ENCODE results near the gene PCYT1A. TPM values are rescaled to one million over a fixed set of nuclear protein-coding genes. Genes with fewer than 3 reads are reported as not detected.

PCYT1A gene
- total and polyA plus RNA-seq, 2 of the 13 experiments (the other 11 are each of a cell fraction or from before 2014, with no cell fraction given) = 26.4 to 45.3 TPM

DNA sequence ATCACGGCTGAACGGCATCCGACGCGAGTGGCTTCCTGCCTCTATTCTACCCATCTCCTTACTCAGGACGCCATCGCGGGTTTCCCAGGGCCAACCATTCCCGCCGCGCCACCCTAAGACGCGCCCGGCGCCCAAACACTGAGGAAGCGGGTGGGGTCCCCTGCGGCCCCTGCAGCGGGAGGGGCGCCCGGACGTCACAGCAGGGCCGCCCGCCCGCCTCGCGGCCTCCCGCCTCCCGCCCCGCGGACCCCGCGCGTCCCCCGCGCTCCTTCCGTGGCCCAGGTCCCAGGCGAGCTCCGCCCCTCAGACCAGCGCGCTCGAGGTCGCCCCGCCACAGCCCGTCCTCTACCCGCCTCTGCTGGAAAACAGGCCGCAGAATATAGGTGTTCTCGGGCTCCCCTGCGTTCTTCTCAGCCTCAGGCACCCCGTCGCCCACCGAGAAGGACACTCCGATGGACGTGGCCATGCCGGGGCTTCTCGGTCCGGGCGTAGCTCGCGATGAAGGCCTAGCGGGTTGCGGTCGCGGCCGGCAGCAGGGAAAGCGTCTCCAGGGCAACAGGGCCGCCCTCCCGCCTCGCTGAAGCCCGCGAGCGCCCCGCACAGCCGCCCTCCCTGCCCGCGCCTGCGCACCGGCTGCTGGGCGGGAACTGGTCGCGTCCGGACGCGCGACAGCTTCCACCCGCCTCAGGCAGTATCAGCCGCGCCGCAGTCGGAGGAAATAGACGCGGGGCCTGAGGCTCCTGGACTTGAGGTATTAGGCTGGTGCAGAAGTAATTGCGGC is 30.4 kb upstream of the PCYT1A start, which contains the start of gene DYNLT2B (continued):
- no peak for TF ChIP-seq MED8 (CRISPR knock-in tag; IDR thresholded peaks at IDR 0.05; ENCODE audit: insufficient replicate concordance)
- TF ChIP-seq KDM4B (CRISPR knock-in tag; IDR thresholded peaks at IDR 0.05) = no peak; the same call in 1 of the 2 replicates
- peak; percentile 75; the same call in 1 of the 2 replicates for TF ChIP-seq ZNF547 (CRISPR knock-in tag; IDR thresholded peaks at IDR 0.05)
- TF ChIP-seq GFI1 (CRISPR knock-in tag; IDR thresholded peaks at IDR 0.05; ENCODE audit: borderline replicate concordance) = peak; percentile 56; the same call in 1 of the 2 replicates
- TF ChIP-seq, protein P1, sequence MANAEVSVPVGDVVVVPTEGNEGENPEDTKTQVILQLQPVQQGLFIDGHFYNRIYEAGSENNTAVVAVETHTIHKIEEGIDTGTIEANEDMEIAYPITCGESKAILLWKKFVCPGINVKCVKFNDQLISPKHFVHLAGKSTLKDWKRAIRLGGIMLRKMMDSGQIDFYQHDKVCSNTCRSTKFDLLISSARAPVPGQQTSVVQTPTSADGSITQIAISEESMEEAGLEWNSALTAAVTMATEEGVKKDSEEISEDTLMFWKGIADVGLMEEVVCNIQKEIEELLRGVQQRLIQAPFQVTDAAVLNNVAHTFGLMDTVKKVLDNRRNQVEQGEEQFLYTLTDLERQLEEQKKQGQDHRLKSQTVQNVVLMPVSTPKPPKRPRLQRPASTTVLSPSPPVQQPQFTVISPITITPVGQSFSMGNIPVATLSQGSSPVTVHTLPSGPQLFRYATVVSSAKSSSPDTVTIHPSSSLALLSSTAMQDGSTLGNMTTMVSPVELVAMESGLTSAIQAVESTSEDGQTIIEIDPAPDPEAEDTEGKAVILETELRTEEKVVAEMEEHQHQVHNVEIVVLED (CRISPR knock-in tag; IDR thresholded peaks at IDR 0.05; ENCODE audit: borderline replicate concordance) = peak; percentile 67; the same call in 1 of the 2 replicates
- TF ChIP-seq, protein P2, sequence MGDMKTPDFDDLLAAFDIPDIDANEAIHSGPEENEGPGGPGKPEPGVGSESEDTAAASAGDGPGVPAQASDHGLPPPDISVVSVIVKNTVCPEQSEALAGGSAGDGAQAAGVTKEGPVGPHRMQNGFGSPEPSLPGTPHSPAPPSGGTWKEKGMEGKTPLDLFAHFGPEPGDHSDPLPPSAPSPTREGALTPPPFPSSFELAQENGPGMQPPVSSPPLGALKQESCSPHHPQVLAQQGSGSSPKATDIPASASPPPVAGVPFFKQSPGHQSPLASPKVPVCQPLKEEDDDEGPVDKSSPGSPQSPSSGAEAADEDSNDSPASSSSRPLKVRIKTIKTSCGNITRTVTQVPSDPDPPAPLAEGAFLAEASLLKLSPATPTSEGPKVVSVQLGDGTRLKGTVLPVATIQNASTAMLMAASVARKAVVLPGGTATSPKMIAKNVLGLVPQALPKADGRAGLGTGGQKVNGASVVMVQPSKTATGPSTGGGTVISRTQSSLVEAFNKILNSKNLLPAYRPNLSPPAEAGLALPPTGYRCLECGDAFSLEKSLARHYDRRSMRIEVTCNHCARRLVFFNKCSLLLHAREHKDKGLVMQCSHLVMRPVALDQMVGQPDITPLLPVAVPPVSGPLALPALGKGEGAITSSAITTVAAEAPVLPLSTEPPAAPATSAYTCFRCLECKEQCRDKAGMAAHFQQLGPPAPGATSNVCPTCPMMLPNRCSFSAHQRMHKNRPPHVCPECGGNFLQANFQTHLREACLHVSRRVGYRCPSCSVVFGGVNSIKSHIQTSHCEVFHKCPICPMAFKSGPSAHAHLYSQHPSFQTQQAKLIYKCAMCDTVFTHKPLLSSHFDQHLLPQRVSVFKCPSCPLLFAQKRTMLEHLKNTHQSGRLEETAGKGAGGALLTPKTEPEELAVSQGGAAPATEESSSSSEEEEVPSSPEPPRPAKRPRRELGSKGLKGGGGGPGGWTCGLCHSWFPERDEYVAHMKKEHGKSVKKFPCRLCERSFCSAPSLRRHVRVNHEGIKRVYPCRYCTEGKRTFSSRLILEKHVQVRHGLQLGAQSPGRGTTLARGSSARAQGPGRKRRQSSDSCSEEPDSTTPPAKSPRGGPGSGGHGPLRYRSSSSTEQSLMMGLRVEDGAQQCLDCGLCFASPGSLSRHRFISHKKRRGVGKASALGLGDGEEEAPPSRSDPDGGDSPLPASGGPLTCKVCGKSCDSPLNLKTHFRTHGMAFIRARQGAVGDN (CRISPR knock-in tag; IDR thresholded peaks at IDR 0.05) = peak; percentile 92
- TF ChIP-seq ZNF260 (CRISPR knock-in tag; IDR thresholded peaks at IDR 0.05; ENCODE audit: borderline replicate concordance, low read depth) = no peak
- TF ChIP-seq HDAC1 (CRISPR knock-in tag; IDR thresholded peaks at IDR 0.05) = peak; percentile 69; the same call in 1 of the 2 replicates
- TF ChIP-seq YEATS2 (CRISPR knock-in tag; IDR thresholded peaks at IDR 0.05; ENCODE audit: borderline replicate concordance) = no peak; the same call in 1 of the 2 replicates
- TF ChIP-seq MTA1 (CRISPR knock-in tag; IDR thresholded peaks at IDR 0.05; ENCODE audit: borderline replicate concordance) = no peak
- TF ChIP-seq KDM2A (CRISPR knock-in tag; IDR thresholded peaks at IDR 0.05; ENCODE audit: borderline replicate concordance, low read depth) = peak; percentile 84
- TF ChIP-seq, protein P3, sequence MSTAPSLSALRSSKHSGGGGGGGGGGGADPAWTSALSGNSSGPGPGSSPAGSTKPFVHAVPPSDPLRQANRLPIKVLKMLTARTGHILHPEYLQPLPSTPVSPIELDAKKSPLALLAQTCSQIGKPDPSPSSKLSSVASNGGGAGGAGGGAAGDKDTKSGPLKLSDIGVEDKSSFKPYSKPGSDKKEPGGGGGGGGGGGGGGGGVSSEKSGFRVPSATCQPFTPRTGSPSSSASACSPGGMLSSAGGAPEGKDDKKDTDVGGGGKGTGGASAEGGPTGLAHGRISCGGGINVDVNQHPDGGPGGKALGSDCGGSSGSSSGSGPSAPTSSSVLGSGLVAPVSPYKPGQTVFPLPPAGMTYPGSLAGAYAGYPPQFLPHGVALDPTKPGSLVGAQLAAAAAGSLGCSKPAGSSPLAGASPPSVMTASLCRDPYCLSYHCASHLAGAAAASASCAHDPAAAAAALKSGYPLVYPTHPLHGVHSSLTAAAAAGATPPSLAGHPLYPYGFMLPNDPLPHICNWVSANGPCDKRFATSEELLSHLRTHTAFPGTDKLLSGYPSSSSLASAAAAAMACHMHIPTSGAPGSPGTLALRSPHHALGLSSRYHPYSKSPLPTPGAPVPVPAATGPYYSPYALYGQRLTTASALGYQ (CRISPR knock-in tag; IDR thresholded peaks at IDR 0.05) = no peak
- TF ChIP-seq, protein P4, sequence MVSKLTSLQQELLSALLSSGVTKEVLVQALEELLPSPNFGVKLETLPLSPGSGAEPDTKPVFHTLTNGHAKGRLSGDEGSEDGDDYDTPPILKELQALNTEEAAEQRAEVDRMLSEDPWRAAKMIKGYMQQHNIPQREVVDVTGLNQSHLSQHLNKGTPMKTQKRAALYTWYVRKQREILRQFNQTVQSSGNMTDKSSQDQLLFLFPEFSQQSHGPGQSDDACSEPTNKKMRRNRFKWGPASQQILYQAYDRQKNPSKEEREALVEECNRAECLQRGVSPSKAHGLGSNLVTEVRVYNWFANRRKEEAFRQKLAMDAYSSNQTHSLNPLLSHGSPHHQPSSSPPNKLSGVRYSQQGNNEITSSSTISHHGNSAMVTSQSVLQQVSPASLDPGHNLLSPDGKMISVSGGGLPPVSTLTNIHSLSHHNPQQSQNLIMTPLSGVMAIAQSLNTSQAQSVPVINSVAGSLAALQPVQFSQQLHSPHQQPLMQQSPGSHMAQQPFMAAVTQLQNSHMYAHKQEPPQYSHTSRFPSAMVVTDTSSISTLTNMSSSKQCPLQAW (CRISPR knock-in tag; IDR thresholded peaks at IDR 0.05) = peak; percentile 63
- TF ChIP-seq EHMT2 (IDR thresholded peaks at IDR 0.05; ENCODE audit: borderline replicate concordance, low read depth, low read length) = no peak
- TF ChIP-seq EED (CRISPR knock-in tag; IDR thresholded peaks at IDR 0.05) = no peak
- no peak for TF ChIP-seq JUND (CRISPR knock-in tag; IDR thresholded peaks at IDR 0.05)
- TF ChIP-seq PAWR (CRISPR knock-in tag; IDR thresholded peaks at IDR 0.05; ENCODE audit: borderline replicate concordance) = no peak
- TF ChIP-seq ZNF841 (CRISPR knock-in tag; IDR thresholded peaks at IDR 0.05; ENCODE audit: borderline replicate concordance) = no peak; the same call in 1 of the 2 replicates
- TF ChIP-seq SUZ12 (IDR thresholded peaks at IDR 0.05; ENCODE audit: low read depth, low read length) = no peak
